HepG2 (cell line): ENCODE data around the gene HNF1B.

Experiments
- BHLHE40 ChIP-seq: IDR thresholded peaks from 2 replicates; pipeline ENCODE4 v1.6.1; 2011; ENCODE audit warnings: low read length, improper control_type of control experiment
- BRCA1 ChIP-seq: sonication (generic); formaldehyde crosslinking; IDR thresholded peaks from 2 replicates; pipeline ENCODE4 v1.4.0; 2020; ENCODE audit warnings: missing genetic modification reagents
- EP300 ChIP-seq, 3 experiments: sonication (generic) in 1 of 3; formaldehyde crosslinking in 1 of 3; IDR thresholded peaks; 2 replicates each; pipeline versions ENCODE4 v1.5.1 to v1.6.1; 2011 to 2020; ENCODE audit warnings: low read depth in 2 of 3, low read length in 2 of 3, borderline replicate concordance in 1 of 3, improper control_type of control experiment in 1 of 3, mild to moderate bottlenecking in 1 of 3, missing genetic modification reagents in 1 of 3, moderate library complexity in 1 of 3
- FOSL1 ChIP-seq: sonication (generic); formaldehyde crosslinking; IDR thresholded peaks from 2 replicates; pipeline ENCODE4 v1.9.0; 2021; ENCODE audit warnings: missing genetic modification reagents, borderline replicate concordance
- POLR2A ChIP-seq, 2 experiments: IDR thresholded peaks; 2 replicates each; pipeline ENCODE4 v1.6.1; 2011; ENCODE audit warnings: low read depth in 2 of 2, low read length in 2 of 2, mild to moderate bottlenecking in 1 of 2, moderate library complexity in 1 of 2; ENCODE audit not compliant: insufficient read depth in 1 of 2
- SIN3A ChIP-seq: IDR thresholded peaks from 2 replicates; pipeline ENCODE4 v1.6.1; 2011; ENCODE audit warnings: low read depth, mild to moderate bottlenecking, control low read depth, low read length, borderline replicate concordance
- SMAD9 ChIP-seq: sonication (generic); formaldehyde crosslinking; IDR thresholded peaks from 2 replicates; pipeline ENCODE4 v1.5.1; 2020; ENCODE audit warnings: mild to moderate bottlenecking, missing genetic modification reagents
- ZBTB3 ChIP-seq: sonication (generic); formaldehyde crosslinking; IDR thresholded peaks from 2 replicates; pipeline ENCODE4 v1.4.0; 2020; ENCODE audit warnings: low read depth, mild to moderate bottlenecking, moderate library complexity, missing genetic modification reagents, borderline replicate concordance
- ZNF3 ChIP-seq: IDR thresholded peaks from 2 replicates; pipeline ENCODE4 v1.7.0; 2017; ENCODE audit warnings: inconsistent platforms
- ZNF792 ChIP-seq: IDR thresholded peaks from 2 replicates; pipeline ENCODE4 v1.6.1; 2016
- TF ChIP-seq, protein P1 (sequence below), 2 experiments: IDR thresholded peaks; 2 replicates each; pipeline ENCODE4 v1.6.1; 2011 to 2012; ENCODE audit warnings: low read length in 2 of 2, borderline replicate concordance in 1 of 2, low read depth in 1 of 2, mild to moderate bottlenecking in 1 of 2, moderate library complexity in 1 of 2
- TF ChIP-seq, protein P2 (sequence below): sonication (generic); formaldehyde crosslinking; IDR thresholded peaks from 2 replicates; pipeline ENCODE4 v1.4.0; 2020; ENCODE audit warnings: missing genetic modification reagents, mild to moderate bottlenecking, borderline replicate concordance
- TF ChIP-seq, protein P3 (sequence below): sonication (generic); formaldehyde crosslinking; IDR thresholded peaks from 2 replicates; pipeline ENCODE4 v1.5.0; 2020; ENCODE audit warnings: mild to moderate bottlenecking, missing genetic modification reagents, moderate library complexity
- TF ChIP-seq, protein P4 (sequence below): sonication (generic); formaldehyde crosslinking; IDR thresholded peaks from 2 replicates; pipeline ENCODE4 v1.4.0; 2020; ENCODE audit warnings: missing genetic modification reagents, borderline replicate concordance

DNA sequence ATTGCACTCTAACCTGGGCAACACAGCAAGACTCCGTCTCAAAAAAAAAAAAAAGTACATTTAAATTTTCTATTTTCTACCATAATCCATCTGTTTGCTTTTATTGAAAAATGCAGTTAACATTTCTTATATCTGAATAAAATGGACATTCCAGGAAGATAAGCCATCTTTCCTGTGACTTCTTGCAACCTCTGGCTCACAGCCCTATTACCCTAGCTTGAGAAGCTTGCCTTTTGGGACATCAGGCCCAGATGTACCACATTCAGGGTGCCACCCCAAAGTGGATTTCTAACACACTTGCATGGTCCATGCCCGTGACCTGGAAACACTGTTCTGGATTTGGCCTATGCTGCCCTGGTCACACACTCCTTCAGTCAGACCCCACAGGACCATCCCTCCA lies 71.5 kb downstream of the HNF1B start:
- TF ChIP-seq, protein P1, sequence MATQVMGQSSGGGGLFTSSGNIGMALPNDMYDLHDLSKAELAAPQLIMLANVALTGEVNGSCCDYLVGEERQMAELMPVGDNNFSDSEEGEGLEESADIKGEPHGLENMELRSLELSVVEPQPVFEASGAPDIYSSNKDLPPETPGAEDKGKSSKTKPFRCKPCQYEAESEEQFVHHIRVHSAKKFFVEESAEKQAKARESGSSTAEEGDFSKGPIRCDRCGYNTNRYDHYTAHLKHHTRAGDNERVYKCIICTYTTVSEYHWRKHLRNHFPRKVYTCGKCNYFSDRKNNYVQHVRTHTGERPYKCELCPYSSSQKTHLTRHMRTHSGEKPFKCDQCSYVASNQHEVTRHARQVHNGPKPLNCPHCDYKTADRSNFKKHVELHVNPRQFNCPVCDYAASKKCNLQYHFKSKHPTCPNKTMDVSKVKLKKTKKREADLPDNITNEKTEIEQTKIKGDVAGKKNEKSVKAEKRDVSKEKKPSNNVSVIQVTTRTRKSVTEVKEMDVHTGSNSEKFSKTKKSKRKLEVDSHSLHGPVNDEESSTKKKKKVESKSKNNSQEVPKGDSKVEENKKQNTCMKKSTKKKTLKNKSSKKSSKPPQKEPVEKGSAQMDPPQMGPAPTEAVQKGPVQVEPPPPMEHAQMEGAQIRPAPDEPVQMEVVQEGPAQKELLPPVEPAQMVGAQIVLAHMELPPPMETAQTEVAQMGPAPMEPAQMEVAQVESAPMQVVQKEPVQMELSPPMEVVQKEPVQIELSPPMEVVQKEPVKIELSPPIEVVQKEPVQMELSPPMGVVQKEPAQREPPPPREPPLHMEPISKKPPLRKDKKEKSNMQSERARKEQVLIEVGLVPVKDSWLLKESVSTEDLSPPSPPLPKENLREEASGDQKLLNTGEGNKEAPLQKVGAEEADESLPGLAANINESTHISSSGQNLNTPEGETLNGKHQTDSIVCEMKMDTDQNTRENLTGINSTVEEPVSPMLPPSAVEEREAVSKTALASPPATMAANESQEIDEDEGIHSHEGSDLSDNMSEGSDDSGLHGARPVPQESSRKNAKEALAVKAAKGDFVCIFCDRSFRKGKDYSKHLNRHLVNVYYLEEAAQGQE (IDR thresholded peaks at IDR 0.05; ENCODE audit: borderline replicate concordance in 1 of 2, low read depth in 1 of 2, low read length in 2 of 2), result no peak
- TF ChIP-seq, protein P2, sequence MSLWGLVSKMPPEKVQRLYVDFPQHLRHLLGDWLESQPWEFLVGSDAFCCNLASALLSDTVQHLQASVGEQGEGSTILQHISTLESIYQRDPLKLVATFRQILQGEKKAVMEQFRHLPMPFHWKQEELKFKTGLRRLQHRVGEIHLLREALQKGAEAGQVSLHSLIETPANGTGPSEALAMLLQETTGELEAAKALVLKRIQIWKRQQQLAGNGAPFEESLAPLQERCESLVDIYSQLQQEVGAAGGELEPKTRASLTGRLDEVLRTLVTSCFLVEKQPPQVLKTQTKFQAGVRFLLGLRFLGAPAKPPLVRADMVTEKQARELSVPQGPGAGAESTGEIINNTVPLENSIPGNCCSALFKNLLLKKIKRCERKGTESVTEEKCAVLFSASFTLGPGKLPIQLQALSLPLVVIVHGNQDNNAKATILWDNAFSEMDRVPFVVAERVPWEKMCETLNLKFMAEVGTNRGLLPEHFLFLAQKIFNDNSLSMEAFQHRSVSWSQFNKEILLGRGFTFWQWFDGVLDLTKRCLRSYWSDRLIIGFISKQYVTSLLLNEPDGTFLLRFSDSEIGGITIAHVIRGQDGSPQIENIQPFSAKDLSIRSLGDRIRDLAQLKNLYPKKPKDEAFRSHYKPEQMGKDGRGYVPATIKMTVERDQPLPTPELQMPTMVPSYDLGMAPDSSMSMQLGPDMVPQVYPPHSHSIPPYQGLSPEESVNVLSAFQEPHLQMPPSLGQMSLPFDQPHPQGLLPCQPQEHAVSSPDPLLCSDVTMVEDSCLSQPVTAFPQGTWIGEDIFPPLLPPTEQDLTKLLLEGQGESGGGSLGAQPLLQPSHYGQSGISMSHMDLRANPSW (CRISPR knock-in tag), result no peak
- TF ChIP-seq ZNF3 (CRISPR knock-in tag), result no peak
- TF ChIP-seq, protein P3, sequence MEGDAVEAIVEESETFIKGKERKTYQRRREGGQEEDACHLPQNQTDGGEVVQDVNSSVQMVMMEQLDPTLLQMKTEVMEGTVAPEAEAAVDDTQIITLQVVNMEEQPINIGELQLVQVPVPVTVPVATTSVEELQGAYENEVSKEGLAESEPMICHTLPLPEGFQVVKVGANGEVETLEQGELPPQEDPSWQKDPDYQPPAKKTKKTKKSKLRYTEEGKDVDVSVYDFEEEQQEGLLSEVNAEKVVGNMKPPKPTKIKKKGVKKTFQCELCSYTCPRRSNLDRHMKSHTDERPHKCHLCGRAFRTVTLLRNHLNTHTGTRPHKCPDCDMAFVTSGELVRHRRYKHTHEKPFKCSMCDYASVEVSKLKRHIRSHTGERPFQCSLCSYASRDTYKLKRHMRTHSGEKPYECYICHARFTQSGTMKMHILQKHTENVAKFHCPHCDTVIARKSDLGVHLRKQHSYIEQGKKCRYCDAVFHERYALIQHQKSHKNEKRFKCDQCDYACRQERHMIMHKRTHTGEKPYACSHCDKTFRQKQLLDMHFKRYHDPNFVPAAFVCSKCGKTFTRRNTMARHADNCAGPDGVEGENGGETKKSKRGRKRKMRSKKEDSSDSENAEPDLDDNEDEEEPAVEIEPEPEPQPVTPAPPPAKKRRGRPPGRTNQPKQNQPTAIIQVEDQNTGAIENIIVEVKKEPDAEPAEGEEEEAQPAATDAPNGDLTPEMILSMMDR (CRISPR knock-in tag), result no peak
- no peak for TF ChIP-seq BRCA1
- no peak for TF ChIP-seq BHLHE40
- no peak for TF ChIP-seq POLR2A (IDR thresholded peaks at IDR 0.05; ENCODE audit: insufficient read depth in 1 of 2, low read depth in 2 of 2, low read length in 2 of 2)
- TF ChIP-seq, protein P4, sequence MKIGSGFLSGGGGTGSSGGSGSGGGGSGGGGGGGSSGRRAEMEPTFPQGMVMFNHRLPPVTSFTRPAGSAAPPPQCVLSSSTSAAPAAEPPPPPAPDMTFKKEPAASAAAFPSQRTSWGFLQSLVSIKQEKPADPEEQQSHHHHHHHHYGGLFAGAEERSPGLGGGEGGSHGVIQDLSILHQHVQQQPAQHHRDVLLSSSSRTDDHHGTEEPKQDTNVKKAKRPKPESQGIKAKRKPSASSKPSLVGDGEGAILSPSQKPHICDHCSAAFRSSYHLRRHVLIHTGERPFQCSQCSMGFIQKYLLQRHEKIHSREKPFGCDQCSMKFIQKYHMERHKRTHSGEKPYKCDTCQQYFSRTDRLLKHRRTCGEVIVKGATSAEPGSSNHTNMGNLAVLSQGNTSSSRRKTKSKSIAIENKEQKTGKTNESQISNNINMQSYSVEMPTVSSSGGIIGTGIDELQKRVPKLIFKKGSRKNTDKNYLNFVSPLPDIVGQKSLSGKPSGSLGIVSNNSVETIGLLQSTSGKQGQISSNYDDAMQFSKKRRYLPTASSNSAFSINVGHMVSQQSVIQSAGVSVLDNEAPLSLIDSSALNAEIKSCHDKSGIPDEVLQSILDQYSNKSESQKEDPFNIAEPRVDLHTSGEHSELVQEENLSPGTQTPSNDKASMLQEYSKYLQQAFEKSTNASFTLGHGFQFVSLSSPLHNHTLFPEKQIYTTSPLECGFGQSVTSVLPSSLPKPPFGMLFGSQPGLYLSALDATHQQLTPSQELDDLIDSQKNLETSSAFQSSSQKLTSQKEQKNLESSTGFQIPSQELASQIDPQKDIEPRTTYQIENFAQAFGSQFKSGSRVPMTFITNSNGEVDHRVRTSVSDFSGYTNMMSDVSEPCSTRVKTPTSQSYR (CRISPR knock-in tag), result no peak
- TF ChIP-seq FOSL1 (CRISPR knock-in tag), result no peak
- no peak for TF ChIP-seq EP300 (IDR thresholded peaks at IDR 0.05; ENCODE audit: low read depth in 2 of 2, low read length in 2 of 2)
- no peak for TF ChIP-seq EP300 (CRISPR knock-in tag; IDR thresholded peaks at IDR 0.05; ENCODE audit: borderline replicate concordance)
- TF ChIP-seq ZNF792 (CRISPR knock-in tag), result no peak
- TF ChIP-seq SMAD9 (CRISPR knock-in tag), result no peak
- TF ChIP-seq SIN3A, result no peak
- no peak for TF ChIP-seq ZBTB3
